ENCODE data around the gene ADGRG4.

- TF ChIP-seq TAF1 (IDR thresholded peaks at IDR 0.05; ENCODE audit: borderline replicate concordance, low read depth, low read length) (no peak), POLR2A (IDR thresholded peaks at IDR 0.05; ENCODE audit: low read depth, low read length) (no peak)
Observed at GRCh38 chrX:136321532-136321931, 20.8 kb downstream of the ADGRG4 start.

Measured in GM12892 (cell line).